Putamen (tissue), 1 donor: ENCODE results near the gene DIP2C.

Source experiments
- DNase-seq: peaks from one replicate; pipeline ENCODE4 v3.0.0-alpha.2; 2016; ENCODE audit warnings: low spot score

Gene DIP2C

DNA sequence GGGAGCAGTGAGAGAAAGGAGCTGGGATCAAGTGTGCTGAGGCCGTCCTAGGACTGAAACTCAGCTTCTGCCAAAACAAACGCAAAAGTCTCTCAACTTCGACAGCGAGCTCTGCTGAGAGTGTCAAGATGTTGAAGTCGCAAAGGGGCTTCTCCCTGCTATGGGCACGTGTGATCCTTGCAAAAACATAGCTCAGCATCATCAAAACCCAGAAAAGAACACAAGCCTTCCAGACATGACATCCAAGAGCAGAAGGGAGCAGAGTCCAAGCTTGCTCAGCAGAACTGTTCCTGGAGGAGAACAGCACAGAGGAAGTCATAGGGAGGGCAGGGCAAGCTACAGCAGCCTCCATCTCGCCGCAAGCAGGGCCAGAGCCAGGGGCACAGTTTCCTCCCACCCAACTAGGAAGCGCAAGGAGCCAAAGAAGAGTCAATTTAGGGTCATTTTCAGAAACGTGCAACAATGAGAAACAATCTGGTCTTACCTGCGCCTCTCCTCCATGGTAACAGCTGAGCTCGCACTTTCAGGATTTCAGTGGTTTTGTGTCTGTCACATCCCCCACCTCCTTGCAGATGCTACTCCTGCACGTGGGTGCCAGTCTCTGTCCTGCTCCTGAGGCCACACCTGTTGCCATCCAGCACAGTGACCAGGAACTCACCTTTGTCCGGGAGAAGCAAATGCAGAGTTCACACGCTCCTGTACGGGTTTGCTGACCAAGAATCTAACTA lies 113.9 kb downstream of the DIP2C start:
- no peak for DNase-seq

DNA sequence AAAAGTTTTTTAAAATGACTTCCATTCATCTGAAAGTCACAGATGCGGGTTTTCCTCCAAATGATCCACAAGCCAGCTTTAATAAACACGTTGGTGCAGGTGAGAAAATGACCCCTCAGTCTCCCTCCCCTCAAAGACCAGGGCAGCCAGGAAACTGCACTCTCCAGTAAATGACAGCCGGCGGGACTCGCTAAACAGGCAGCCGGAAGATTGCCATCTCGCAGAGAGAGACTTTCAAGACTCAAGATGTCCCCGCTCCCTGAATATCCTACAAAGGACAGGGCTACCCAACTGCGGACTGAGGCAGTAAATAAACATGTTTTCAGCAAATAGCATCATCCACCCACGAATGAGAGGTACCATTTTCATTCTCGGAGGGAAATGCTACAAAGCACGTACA lies 116.8 kb downstream of the DIP2C start:
- DNase-seq, result no peak

DNA sequence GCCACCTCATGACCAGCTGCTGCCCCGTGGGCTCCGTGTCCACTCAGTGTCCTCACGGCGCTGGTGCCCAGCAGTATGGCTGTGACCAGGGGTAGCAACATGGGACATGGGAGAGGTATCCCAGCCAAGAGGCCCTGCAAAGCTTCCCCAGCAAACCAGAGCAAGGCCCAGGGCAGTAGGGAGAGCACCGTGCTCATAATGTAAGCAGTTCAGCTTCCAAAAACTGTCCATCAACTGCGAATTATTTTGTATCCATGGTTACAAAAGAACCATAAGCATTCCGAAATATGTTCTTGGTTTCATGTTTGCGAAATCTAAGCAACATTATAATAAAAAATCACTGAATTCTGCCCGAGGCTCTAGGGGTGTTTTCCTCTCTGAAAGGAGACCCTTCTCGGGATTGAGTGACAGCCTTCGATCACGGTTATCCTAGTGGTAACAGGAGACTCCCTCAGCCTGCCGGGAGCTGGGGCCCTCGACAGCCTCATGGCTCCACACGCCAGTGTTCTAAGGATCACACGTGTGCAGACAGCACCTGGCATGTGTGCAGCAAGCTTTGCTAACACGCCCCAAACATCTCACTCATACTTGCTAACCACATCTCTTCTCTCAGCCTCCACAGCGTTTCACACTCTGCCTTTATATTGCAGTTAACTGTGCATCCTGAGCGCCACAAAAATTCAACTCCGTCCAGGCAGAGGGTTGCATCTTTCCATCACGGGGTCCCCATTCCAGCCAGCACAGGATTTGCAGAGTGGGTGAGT lies 117.6 kb downstream of the DIP2C start:
- DNase-seq, result no peak

DNA sequence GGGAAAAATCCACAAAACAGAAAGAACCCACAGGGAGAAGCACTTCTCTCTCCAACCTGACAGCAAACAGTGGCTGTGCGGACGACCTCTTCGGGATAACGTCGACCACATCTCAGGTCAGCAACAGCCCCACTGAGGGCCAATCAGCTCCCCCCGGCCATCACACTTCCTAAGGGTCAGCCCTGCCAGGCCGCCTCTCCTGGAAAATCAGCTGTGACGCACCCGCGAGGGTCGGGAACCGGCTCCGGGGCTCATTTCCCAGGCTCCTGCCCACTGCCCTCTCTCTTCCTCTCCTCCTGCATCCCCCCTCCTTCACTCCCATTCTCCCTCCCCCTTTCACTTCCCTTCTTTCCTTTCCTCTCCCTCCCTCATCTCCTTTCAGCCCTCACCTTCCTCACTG lies 118.3 kb downstream of the DIP2C start:
- DNase-seq, result no peak

DNA sequence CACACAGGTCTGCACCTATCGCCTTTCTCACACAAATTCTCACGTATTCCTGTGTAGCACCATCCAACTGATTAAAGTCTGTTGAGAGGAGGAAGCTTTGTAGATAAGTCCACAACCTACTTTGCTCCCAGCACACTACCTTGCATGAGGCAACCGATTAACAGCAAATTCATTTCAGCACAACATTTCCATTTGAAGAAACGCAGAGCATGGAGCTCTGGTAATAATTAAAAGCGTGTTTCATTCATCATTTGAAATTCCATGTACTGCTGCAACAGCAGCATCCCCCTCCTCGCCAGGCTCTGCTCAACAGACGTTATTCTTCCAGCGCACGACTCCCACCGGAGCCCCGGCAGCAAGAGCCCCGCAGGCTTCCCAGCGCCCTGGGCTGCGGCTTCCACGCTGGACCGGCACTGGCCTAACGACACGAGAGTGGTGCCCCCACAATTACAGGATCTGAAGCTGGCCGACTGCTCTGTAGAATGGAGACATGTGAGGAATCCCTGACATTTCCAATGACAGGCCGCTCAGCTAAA lies 118.8 kb downstream of the DIP2C start:
- DNase-seq, result no peak

DNA sequence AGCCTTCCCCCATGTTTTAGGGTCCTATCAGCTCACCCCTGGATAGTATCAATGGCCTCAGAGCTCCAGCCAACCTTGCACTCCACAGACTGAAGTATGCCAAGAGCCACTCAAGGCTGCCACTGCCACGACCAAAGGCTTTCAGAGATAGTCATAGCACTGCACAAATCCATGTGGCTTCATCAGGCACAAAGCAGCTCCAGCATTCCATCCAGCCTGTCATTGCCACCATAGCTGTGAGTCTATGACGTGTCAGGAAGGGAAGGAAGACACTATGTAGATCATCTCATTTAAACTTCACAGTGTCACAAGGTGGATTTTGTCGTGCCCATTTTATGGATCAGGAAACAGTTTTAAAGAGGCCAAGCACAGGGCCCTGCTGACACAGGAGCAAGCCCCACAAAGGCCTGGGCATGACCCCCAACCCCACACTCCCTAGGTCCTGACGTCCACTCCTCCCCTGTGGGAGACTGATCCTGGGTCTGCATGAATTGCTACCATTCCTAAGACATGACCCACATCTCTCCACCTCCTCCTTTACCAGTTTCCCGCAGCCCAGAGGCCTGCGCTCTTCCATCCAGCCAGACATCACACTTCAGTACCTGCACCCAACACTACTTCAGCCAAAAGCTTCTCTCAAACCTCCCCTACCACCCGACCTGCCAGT lies 119.4 kb downstream of the DIP2C start:
- DNase-seq, result no peak

DNA sequence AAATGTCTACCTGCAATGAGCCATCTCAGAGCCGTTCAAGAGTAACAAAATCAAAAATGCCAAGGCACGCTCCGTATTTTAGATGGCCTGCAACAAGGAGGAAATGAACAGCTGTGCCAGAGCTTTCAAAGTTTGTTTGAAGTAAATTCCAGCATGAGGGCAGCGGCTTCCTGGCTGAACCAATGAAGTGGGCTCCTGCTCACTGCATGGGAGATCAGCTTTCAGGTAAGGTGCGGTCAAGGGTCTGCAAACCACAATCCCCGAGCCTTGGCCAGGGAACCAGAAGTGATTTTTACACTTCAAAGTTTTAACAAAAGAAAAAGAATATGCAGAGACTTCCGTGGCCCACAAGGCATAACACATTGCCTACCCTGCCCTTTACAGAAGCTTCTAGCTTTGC lies 120.6 kb downstream of the DIP2C start:
- no peak for DNase-seq

DNA sequence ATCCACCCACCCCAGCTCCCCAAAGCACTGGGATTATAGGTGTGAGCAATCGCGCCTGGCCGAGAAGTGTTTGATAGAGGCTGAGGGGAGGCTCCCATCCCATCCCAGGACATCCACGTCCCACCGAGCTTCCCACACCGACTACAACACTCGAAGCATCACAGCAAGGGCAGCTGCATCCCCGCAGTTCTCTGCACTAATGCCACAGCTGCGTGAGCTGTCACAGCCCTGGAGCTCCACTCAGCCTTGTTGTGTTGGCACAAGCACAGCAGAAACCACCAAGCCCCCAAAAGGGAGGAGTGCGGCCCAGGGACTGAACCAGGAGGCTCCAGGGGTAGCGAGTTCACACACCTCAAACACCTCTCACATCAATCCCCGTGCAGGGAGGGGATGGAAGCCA lies 121.6 kb downstream of the DIP2C start:
- DNase-seq, result no peak

DNA sequence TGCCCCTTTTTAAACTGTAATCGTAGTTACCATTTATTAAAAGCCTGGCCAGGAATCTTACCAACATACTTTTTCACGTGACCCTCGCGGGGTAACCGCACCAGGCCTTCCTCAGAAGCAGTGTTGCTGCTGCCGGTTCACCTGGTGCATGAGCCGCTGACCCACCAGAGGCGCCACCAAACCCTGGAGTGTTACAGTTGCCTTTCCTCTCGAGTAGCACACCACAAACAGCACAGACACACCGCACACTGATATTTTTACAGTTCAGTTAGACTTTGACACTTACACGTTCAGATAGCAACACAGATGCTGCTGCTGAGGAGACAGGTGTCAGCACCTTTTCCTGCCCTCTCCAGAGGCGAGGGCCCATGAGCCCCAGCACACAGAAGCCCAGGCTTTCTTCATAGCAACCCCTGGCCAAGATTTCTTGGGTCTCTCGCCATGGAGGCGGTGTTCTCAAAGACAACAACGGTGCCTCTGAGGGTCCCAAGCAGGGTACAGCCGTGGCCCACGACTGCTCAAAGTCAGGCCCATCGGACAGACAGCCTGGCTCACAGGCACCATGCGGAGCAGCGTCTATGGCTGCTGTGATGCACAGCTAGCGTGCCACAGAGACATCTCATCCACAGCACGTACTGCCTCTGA lies 123.1 kb downstream of the DIP2C start:
- DNase-seq, result no peak

DNA sequence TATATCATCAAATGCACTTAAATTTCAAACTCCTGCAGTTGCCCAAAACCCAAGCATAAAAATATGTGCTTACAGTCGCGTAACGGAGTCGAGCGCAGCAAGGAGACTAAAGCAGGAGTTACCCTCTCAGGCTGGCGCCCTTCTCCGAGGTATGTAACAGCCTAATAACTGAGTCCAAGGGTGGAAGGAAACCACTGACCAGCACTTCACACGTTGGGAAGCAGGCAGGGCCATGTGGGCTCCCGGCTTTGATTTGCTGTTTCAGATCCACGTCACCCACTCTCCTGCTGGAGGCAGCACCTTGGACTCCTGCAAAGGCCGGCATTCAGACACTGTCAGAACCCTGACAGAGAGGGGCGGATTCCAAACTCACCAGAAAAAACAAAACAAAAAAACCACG lies 123.8 kb downstream of the DIP2C start:
- DNase-seq, result no peak

DNA sequence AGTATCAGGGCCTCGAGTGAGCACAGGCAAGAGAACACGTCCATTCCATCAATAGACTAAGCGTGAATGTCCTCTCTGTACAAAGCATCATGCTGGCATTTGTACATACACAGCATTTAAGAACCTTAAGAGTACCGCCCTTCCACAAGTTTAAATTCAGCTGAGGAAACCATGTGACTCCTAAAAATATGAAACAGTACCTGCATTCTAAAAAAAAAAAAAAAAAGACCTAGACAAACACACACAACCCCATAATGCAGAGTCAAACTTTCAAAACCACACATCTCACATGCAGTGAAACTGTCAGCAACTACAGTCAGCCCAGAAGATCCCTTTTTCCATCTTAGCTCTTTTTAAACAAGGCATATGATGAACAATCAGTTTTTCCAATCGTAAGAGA lies 124.3 kb downstream of the DIP2C start:
- DNase-seq, result no peak

DNA sequence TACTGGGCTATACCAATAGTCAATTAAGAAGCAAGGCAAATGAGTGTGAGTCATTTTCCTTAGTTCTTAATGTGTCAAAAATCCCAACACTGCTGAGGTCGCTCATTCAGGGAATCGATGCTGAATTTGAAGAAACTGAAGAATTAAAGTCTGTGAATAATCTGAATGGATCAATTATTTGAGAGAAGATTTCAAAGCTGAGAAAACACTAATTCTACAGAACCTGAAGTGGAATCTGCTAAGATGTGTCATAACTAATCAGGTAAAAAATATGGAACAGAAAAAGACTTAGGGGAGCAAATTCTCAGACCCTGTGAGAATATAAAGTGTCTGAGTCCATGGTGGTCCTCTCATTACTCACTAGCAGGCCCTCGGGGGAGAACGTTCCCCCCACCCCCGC lies 125.6 kb downstream of the DIP2C start:
- DNase-seq, result no peak

DNA sequence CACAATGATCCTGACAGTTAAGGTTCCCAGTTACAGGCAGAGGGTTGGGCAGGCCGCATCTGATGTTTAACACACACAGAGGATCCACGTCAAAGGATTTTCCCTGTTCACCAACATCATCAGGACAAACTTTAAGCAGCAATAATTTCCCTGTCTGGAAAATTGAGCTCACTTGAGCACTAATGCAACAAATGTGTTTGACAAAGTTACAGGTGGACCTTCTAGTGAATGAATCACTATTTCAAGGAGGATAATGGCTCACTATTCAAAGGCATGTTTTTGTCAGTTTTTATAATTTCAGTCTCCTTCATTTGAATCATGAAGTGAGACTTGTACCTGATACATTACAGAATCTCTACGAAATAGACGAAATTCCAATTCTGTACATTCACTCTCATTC lies 127.3 kb downstream of the DIP2C start:
- no peak for DNase-seq

DNA sequence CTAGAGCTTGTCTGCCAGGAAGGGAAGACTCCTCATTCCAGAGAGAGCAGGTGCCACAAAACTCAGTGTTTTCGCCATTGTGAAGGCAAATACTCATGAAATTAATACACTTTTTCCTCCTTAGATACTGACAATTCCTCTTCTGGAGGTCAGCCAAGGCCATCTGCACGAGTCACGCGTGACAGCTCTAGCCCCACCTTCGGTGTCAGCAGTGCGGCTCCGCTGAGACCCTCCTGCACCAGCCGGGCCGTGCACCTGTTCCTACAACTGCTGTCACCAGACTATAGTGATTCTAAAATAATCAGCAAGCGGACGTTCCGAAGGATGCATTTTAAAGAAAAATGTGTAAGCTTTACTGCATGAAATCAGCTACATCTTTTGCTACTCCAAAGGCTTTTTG lies 127.7 kb downstream of the DIP2C start:
- DNase-seq, result no peak

DNA sequence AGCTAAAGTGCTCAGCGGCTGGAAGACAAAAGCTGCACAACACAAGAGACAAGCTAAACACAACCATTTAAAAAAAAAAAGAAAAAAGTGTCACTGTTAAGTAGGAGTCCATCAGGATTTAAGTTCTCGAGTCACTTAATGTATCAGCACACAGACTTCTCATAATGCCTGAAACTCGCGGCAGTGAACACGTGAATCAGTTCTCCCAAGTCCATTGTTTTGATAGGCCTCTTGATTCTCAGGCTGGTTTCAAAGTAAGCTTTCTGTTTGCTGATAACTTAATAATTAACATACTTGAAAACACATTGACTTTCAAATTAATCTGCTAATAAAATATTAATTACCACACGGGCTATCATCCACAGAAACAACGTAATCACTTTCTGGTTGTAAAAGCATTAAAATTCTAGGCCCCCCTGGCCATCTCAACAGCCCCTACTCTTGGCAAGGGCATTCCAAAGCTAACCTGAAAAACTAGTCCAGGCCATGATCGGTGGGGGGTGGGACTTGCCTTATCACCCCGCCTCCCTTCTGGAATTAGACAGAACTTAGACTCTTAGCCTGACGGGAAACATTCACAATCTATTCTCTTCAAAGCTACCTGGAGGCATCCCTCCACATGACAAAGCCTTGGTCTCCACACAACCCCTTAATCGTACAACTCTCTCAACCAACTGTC lies 129.0 kb downstream of the DIP2C start:
- DNase-seq, result no peak

DNA sequence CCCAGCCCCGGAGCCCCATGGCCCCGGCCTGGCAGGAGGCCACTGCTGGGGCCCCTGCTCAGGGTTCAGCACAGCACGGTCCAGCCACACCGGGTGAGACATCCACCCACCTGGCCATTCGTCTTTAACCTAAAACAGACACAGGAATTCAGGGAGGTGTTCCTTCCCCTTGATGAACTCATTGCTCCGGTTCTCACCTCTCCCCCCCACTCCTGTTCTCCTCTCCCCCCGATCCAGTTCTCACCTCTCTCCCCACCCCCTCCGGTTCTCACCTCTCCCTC lies 129.8 kb downstream of the DIP2C start:
- DNase-seq, result no peak

DNA sequence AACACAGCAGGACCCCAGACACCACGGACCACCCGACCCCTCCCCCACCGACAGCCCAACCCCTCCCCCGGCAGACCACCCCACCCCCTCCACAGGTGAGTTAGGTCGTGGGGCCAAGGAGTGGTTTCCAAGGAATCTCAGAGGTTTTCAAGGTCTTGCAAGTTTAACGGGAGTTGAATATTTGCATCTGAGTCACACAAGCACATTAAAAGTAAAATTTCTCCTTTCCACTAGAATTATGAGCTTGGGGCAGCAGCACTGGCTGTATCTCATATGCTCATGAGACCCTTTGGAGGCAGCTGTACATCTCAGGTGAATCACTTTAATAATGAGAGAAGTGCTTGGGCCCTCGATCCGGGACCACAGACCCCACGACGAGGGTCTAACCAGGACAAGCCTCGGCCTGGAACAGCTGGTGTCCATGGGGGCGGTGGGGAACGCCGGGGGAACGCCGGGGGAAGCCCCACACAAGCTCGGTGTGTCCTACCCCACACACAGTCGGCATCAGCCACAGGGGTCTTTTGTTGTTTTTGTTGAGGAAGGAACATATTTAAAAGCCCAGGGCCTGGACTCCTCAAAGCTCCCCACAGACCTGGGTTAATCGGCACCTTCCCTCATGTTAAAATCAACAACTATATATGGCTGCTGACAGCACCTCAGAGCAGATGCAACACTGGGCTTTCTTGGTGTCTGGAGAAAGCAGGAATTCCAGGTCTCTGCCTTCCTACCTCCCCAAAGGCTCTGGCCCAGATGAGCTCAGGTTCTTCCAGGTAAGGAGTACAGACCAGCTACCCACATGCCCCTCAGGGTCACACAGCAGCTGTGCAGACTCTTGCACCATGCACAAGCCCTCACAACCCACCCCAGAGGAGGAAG lies 130.3 kb downstream of the DIP2C start:
- DNase-seq, result no peak

DNA sequence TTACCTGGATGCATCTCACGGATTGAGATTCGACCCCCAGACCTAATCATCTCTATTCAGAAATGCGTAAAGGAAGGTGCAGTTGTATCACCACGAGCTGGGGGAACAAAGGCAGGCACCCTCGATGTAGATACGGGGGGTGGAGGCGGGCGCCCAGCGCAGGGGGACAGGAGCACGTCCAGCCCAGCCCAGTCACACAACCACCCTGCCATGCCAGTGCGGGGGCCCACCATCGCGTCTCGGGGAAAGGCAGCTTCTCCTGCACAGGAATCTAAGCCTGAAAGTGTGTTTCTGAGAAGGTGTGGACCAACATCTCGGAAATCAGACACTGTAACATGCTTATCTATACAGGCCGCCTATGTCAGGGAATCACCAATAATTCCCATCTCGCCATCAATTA lies 131.1 kb downstream of the DIP2C start:
- no peak for DNase-seq

DNA sequence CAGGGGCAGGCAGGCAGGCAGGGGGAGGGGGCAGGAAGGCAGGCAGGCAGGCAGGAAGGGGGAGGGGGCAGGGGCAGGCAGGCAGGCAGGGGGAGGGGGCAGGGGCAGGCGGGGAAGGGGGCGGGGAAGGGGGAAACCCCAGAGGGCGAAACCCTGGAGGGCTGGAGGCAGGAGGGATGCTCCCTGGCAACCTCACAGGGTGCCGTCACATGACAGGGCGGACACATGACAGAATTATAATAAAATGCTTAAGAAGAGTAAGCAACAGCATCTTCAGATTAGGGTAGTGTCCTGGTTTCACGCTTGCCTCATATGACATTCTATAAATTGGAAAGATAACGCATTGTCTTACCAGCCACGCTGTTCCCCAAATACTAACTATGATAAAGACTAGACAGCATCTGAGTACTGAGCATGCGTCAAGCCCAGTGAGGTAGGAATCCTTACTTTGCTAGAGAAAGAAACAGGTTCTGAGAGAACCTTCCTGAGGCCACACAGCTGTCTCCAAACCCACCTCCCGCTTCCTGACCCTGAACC lies 131.6 kb downstream of the DIP2C start:
- no peak for DNase-seq

DNA sequence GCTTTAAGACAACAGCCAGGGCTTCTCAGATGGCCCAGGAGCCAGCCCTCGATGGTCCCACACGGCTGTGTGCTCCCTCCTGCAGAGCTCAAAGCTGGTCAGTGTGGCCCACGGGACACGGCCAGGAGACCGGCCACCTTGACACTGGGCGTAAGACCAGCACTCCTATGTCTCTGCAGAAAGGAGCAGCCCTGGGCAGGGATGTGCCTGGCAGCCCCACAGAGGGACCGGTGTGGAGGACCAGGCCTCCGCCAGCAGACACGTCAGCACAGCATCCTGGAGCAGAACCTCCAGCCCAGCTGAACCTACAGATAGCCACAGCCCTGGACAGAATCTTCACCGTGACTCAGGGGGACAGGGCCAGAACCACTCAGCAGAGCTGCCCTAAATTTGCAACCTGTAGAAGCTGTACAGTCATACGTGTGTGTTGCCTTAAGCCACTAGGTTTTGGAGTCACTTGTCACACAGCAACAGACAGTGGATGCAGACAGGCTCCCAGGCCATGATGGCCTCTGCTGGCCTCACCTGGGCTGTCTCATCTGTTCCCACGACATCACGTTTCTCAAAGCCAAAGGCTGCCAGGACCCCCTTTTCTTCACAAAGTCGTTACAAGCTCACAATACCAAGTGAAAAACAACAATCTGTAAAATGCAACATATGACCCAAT lies 132.4 kb downstream of the DIP2C start:
- DNase-seq, result no peak
